HG02678 (cell line): ENCODE data around the gene PALLD.
A peak's percentile ranks its signal among the peaks of the same experiment; 100 is the strongest.

Experiments used
- ATAC-seq: cut with Tn5 transposase; IDR thresholded peaks from one replicate; pipeline ENCODE4 v1.9.1; 2021; ENCODE audit warnings: mild to moderate bottlenecking, moderate library complexity; ENCODE audit not compliant: unreplicated experiment

The PALLD gene

GRCh38 chr4:168857546-168858314 lies 360.9 kb downstream of the PALLD start:
- no peak for ATAC-seq

GRCh38 chr4:168859100-168859499 lies 362.2 kb downstream of the PALLD start:
- no peak for ATAC-seq

- peak; percentile 91 for ATAC-seq
Observed at GRCh38 chr4:168859888-168860694, 363.2 kb downstream of the PALLD start.

- no peak for ATAC-seq
Observed at GRCh38 chr4:168860827-168861226, 364.0 kb downstream of the PALLD start.

GRCh38 chr4:168863719-168864647 lies 367.1 kb downstream of the PALLD start:
- ATAC-seq, result no peak

GRCh38 chr4:168864821-168865541 lies 368.1 kb downstream of the PALLD start:
- ATAC-seq, result no peak

GRCh38 chr4:168865854-168866253 lies 369.0 kb downstream of the PALLD start:
- no peak for ATAC-seq

GRCh38 chr4:168866635-168867034 lies 369.8 kb downstream of the PALLD start:
- no peak for ATAC-seq

- ATAC-seq, result no peak
Observed at GRCh38 chr4:168867128-168867527, 370.3 kb downstream of the PALLD start.

GRCh38 chr4:168868044-168868781 lies 371.4 kb downstream of the PALLD start:
- ATAC-seq, result no peak

- ATAC-seq, result no peak
Observed at GRCh38 chr4:168868802-168869201, 371.9 kb downstream of the PALLD start.

- no peak for ATAC-seq
Observed at GRCh38 chr4:168870004-168870403, 373.2 kb downstream of the PALLD start.

- no peak for ATAC-seq
Observed at GRCh38 chr4:168871632-168872031, 374.8 kb downstream of the PALLD start.

GRCh38 chr4:168874083-168874482 lies 377.2 kb downstream of the PALLD start:
- ATAC-seq, result no peak

- ATAC-seq, result no peak
Observed at GRCh38 chr4:168876106-168876505, 379.3 kb downstream of the PALLD start.

GRCh38 chr4:168877511-168878491 lies 380.9 kb downstream of the PALLD start:
- ATAC-seq, result no peak

GRCh38 chr4:168878623-168879022 lies 381.8 kb downstream of the PALLD start:
- ATAC-seq, result no peak

GRCh38 chr4:168879188-168879587 lies 382.3 kb downstream of the PALLD start:
- ATAC-seq, result no peak
